ENCODE results near the gene ZNF474. TPM values are rescaled to one million over a fixed set of nuclear protein-coding genes. Genes with fewer than 3 reads are reported as not detected.

The ZNF474 gene
- total RNA-seq, 6 experiments from 2014 or later = 0.10 to 0.28 (median 0.16) TPM; not detected in 1

DNA sequence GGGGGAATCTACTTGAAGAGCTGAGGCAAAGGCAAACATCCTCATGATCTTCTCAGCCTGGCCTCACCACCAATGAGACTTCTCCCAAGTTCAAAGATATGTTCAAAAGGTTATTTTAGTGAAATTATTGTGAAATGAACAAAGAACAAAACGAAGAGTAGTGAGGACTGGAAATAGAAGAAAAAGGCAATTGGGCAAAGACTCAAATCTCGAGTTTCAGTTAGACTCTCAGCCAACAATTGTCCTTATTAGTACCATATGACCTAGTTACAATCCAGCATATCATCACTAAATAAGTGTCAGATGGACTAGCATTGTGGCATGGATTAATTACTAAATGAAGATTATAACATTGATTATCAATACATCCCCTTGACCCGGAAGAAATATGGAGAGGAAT lies 9.0 kb downstream of the ZNF474 start:
- no peaks in the 10 kb centered on the region for H3K9me3 Mint-ChIP-seq
- peaks cover 26% of the 10 kb centered on the region for H3K4me1 Mint-ChIP-seq (ENCODE audit: low read depth)
- H3K27me3 Mint-ChIP-seq (ENCODE audit: insufficient read depth) = no peaks in the 10 kb centered on the region
- no peak for DNase-seq
- TF ChIP-seq, protein P1, sequence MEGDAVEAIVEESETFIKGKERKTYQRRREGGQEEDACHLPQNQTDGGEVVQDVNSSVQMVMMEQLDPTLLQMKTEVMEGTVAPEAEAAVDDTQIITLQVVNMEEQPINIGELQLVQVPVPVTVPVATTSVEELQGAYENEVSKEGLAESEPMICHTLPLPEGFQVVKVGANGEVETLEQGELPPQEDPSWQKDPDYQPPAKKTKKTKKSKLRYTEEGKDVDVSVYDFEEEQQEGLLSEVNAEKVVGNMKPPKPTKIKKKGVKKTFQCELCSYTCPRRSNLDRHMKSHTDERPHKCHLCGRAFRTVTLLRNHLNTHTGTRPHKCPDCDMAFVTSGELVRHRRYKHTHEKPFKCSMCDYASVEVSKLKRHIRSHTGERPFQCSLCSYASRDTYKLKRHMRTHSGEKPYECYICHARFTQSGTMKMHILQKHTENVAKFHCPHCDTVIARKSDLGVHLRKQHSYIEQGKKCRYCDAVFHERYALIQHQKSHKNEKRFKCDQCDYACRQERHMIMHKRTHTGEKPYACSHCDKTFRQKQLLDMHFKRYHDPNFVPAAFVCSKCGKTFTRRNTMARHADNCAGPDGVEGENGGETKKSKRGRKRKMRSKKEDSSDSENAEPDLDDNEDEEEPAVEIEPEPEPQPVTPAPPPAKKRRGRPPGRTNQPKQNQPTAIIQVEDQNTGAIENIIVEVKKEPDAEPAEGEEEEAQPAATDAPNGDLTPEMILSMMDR (IDR thresholded peaks at IDR 0.05) = no peak
- no peak overlapping the region for H3K4me3 Mint-ChIP-seq
- H3K27ac Mint-ChIP-seq = no peak overlapping the region
- no peaks in the 10 kb centered on the region; the same call in 1 of the 2 replicates for H3K36me3 Mint-ChIP-seq (ENCODE audit: low read depth)

DNA sequence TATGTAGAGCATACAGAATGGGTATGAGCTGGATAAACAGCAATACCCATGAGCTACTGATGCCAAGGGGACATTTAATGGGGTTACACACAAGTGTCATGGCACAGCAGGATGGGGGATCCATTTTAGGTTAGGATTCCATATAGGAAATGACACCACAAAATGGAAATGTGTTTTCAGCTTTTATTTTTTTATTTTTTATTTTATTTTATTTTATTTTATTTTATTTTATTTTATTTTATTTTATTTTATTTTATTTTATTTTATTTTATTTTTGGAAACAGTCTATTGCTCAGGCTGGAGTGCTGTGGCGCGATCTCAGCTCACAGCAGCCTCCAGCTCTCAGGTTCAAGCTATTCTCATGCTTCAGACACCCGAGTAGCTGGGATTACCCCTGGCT lies 11.6 kb downstream of the ZNF474 start:
- Mint-ChIP-seq H3K4me3 (no peak overlapping the region), H3K36me3 (ENCODE audit: low read depth) (no peaks in the 10 kb centered on the region; the same call in 1 of the 2 replicates), H3K27ac (peak overlapping the region; percentile 23; the same call in 1 of the 2 replicates), H3K27me3 (ENCODE audit: insufficient read depth) (no peaks in the 10 kb centered on the region), H3K4me1 (ENCODE audit: low read depth) (peaks cover 46% of the 10 kb centered on the region), H3K9me3 (no peaks in the 10 kb centered on the region)
- TF ChIP-seq, protein P1 (IDR thresholded peaks at IDR 0.05) = no peak
- no peak for DNase-seq

DNA sequence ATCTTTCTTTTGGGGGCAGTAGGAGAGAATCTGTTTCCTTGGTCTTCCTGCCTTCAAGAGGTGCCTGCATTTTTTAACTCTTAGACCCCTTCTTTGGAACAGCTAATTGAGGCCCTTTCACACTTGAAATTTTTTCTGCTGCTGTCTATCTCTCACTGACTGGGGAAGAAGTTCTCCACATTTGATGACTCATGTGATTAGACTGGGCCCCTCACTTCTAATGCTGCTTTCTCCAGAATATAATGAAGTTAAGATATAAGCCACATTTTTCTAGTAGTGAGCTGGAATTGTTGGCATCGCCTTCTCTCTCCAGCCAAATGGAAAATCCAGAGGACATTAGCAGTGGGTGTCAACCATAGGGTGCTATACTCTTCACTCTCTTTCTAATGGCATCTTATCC lies 12.4 kb downstream of the ZNF474 start:
- TF ChIP-seq, protein P1 (IDR thresholded peaks at IDR 0.05) = no peak
- DNase-seq = peak; percentile 62
- Mint-ChIP-seq H3K27ac (peak overlapping the region; percentile 96), H3K9me3 (no peaks in the 10 kb centered on the region), H3K36me3 (ENCODE audit: low read depth) (no peaks in the 10 kb centered on the region; the same call in 1 of the 2 replicates), H3K4me3 (peak overlapping the region; percentile 77), H3K27me3 (ENCODE audit: insufficient read depth) (no peaks in the 10 kb centered on the region), H3K4me1 (ENCODE audit: low read depth) (peaks cover 46% of the 10 kb centered on the region)

DNA sequence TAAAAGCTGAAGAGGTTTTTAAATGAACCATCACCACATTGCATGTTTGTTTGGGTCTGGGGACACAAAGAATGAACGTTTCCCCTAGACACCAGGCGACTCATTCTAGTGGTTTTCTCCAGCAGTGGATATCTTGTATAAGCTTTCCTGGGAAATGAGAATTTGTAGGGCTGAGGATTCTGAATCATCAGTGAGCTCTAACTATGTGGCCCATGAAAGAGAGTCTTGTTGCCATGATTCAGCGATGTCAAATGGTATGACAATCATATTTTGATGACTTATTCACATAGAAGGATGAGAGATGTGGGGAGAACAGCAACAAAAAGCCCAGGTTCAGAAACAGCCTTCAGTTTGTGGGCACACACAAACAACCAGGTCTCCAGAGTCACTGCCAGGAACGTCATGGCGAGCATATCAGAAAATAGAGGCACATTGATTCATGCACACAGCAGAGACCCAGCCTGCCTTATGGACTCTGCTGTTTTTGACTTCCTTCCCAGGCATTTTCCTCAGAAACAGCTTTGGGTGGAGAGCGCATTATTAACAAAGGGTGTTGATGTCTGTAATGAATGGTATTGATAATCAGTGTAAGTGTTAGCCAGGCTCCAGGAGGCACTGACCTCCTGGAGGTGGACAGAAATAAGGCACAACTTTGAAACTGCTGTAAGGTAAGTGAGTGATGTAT lies 13.3 kb downstream of the ZNF474 start:
- TF ChIP-seq, protein P1 (IDR thresholded peaks at IDR 0.05) = no peak
- Mint-ChIP-seq H3K27ac (peak overlapping the region; percentile 96), H3K4me1 (ENCODE audit: low read depth) (peaks cover 46% of the 10 kb centered on the region), H3K36me3 (ENCODE audit: low read depth) (peaks cover 6% of the 10 kb centered on the region; the same call in 1 of the 2 replicates), H3K4me3 (peak overlapping the region; percentile 77), H3K9me3 (no peaks in the 10 kb centered on the region), H3K27me3 (ENCODE audit: insufficient read depth) (no peaks in the 10 kb centered on the region)
- DNase-seq = peak; percentile 95

DNA sequence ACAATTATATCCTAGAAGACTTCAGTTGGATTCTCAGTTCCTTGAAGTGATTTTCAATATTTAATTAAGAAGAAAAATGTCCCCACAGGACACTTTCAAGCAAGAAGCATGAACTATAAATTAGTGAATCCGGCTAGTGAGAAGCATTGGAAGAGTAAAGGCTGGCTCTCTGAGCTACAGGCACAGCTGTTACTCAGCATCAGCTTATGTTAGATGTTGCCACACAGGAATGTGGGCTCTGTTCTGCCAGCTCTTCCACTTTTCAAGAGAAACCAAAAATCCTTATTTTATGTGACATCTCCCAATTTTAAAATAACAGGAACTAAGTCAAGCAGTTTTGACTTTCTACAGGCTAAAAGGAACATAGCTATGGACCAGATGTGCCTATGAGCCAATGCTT lies 14.9 kb downstream of the ZNF474 start:
- Mint-ChIP-seq H3K27me3 (ENCODE audit: insufficient read depth) (no peaks in the 10 kb centered on the region), H3K36me3 (ENCODE audit: low read depth) (peaks cover 16% of the 10 kb centered on the region), H3K27ac (0 out of 2 replicates have a peak overlapping the region, but pooled peaks have one; percentile 9), H3K4me1 (ENCODE audit: low read depth) (peaks cover 51% of the 10 kb centered on the region), H3K4me3 (no peak overlapping the region), H3K9me3 (no peaks in the 10 kb centered on the region)
- TF ChIP-seq, protein P1 (IDR thresholded peaks at IDR 0.05) = no peak
- DNase-seq = peak; percentile 30
